ENCODE measurements around the gene CLOCK. TPM values are rescaled to one million over a fixed set of nuclear protein-coding genes. Genes with fewer than 3 reads are reported as not detected.

Gene CLOCK
- total RNA-seq, 1 donor from 2014 or later = 26.1 TPM

DNA sequence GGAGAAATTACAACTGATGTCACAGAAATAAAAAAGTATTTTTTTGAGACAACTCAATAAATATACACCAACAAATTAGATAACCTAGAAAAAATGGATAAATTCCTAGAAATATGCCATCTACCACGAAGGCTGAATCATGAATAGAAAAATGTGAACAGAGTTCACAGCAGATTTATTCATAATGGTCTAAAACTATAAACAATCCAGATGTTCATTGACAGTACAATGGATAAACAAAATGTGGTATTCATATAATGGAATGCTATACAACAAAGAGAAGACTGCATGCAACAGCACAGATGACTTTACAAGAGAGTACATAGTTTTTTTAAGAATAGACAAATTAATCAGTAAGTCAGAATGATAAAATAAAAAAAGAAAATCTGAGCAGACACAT, 55.2 kb downstream of the CLOCK start:
- no peaks in the 10 kb centered on the region for H3K27me3 Mint-ChIP-seq (ENCODE audit: low read depth)
- no peaks in the 10 kb centered on the region for H3K4me1 Mint-ChIP-seq (ENCODE audit: low read depth)
- TF ChIP-seq, protein P1, sequence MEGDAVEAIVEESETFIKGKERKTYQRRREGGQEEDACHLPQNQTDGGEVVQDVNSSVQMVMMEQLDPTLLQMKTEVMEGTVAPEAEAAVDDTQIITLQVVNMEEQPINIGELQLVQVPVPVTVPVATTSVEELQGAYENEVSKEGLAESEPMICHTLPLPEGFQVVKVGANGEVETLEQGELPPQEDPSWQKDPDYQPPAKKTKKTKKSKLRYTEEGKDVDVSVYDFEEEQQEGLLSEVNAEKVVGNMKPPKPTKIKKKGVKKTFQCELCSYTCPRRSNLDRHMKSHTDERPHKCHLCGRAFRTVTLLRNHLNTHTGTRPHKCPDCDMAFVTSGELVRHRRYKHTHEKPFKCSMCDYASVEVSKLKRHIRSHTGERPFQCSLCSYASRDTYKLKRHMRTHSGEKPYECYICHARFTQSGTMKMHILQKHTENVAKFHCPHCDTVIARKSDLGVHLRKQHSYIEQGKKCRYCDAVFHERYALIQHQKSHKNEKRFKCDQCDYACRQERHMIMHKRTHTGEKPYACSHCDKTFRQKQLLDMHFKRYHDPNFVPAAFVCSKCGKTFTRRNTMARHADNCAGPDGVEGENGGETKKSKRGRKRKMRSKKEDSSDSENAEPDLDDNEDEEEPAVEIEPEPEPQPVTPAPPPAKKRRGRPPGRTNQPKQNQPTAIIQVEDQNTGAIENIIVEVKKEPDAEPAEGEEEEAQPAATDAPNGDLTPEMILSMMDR (IDR thresholded peaks at IDR 0.05) = no peak
- DNase-seq (ENCODE audit: low spot score) = no peak
- H3K36me3 Mint-ChIP-seq (ENCODE audit: low read depth) = peaks cover 10% of the 10 kb centered on the region
- H3K4me3 Mint-ChIP-seq (ENCODE audit: unreplicated experiment) = no peak overlapping the region
- H3K27ac Mint-ChIP-seq (ENCODE audit: unreplicated experiment) = no peak overlapping the region
- peaks cover 19% of the 10 kb centered on the region for H3K9me3 Mint-ChIP-seq (ENCODE audit: low read depth)

DNA sequence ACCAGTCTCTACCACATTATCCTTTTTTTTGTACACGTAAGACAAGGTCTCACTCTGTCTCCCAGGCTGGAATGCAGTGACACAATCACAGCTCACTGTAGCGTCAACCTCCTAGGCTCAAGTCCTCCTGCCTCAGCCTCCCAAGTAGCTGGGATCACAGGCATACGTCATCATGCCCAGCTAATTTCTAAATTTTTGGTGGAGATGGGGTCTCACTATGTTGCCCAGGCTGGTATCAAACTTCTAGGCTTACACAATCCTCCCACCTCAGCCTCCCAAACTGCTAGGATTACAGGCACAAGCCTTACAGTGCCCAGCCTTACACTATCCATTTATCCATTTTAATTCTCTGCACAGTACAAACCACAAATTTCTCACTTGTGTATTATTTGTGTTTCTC, 58.0 kb downstream of the CLOCK start:
- DNase-seq (ENCODE audit: low spot score) = no peak
- H3K27ac Mint-ChIP-seq (ENCODE audit: unreplicated experiment) = no peak overlapping the region
- TF ChIP-seq, protein P1 (IDR thresholded peaks at IDR 0.05) = no peak
- no peak overlapping the region for H3K4me3 Mint-ChIP-seq (ENCODE audit: unreplicated experiment)
- no peaks in the 10 kb centered on the region for H3K27me3 Mint-ChIP-seq (ENCODE audit: low read depth)
- H3K9me3 Mint-ChIP-seq (ENCODE audit: low read depth) = peaks cover 5% of the 10 kb centered on the region
- H3K36me3 Mint-ChIP-seq (ENCODE audit: low read depth) = peaks cover 6% of the 10 kb centered on the region
- H3K4me1 Mint-ChIP-seq (ENCODE audit: low read depth) = no peaks in the 10 kb centered on the region

DNA sequence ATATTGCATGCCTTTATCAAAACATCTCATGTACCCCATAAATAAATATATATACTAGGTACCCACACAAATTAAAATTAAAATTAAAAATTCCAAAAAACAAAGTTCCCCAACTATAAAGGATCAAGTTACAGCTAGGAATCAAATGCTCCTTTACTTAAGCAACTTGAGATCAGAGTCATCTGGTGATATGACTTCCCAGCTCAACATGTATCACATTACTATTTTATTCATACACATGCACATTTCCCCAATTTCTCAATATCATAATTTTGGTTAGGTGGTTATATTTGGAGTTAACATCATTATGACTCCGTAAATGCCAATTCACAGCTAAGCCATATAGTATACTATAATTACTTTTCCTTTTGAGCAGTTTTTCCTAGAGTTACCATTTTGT, 60.9 kb downstream of the CLOCK start:
- TF ChIP-seq, protein P1 (IDR thresholded peaks at IDR 0.05) = no peak
- H3K4me1 Mint-ChIP-seq (ENCODE audit: low read depth) = no peaks in the 10 kb centered on the region

DNA sequence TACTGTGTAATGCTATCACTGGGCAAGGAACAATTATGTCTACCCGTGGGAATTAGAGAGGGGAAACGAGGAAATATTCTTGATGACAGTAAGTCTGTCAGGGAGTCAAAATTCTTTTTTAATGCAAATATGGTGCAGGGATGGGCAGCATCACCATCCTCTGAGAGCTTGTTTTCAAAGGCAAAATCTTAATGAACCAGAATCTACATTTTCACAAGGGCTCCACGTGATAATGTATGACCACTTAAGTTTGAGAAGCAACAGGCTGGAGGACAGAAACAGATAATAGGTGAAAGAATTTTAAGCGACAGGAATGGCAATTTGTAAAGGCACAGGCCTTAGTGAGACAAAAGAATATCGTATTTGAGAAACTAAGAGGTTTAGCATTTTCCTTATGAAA, 63.4 kb downstream of the CLOCK start:
- Mint-ChIP-seq H3K4me3 (ENCODE audit: unreplicated experiment) (no peak overlapping the region), H3K4me1 (ENCODE audit: low read depth) (peaks cover 3% of the 10 kb centered on the region), H3K9me3 (ENCODE audit: low read depth) (no peaks in the 10 kb centered on the region), H3K36me3 (ENCODE audit: low read depth) (peaks cover 5% of the 10 kb centered on the region), H3K27ac (ENCODE audit: unreplicated experiment) (no peak overlapping the region), H3K27me3 (ENCODE audit: low read depth) (no peaks in the 10 kb centered on the region)
- no peak for DNase-seq (ENCODE audit: low spot score)
- TF ChIP-seq, protein P1 (IDR thresholded peaks at IDR 0.05) = no peak

More for the DNA sequence above, 60.9 kb downstream of the CLOCK start:
- H3K4me3 Mint-ChIP-seq (ENCODE audit: unreplicated experiment) = no peak overlapping the region
- peaks cover 9% of the 10 kb centered on the region for H3K36me3 Mint-ChIP-seq (ENCODE audit: low read depth)
- H3K27me3 Mint-ChIP-seq (ENCODE audit: low read depth) = no peaks in the 10 kb centered on the region
- no peak for DNase-seq (ENCODE audit: low spot score)
- no peak overlapping the region for H3K27ac Mint-ChIP-seq (ENCODE audit: unreplicated experiment)
- peaks cover 5% of the 10 kb centered on the region for H3K9me3 Mint-ChIP-seq (ENCODE audit: low read depth)

DNA sequence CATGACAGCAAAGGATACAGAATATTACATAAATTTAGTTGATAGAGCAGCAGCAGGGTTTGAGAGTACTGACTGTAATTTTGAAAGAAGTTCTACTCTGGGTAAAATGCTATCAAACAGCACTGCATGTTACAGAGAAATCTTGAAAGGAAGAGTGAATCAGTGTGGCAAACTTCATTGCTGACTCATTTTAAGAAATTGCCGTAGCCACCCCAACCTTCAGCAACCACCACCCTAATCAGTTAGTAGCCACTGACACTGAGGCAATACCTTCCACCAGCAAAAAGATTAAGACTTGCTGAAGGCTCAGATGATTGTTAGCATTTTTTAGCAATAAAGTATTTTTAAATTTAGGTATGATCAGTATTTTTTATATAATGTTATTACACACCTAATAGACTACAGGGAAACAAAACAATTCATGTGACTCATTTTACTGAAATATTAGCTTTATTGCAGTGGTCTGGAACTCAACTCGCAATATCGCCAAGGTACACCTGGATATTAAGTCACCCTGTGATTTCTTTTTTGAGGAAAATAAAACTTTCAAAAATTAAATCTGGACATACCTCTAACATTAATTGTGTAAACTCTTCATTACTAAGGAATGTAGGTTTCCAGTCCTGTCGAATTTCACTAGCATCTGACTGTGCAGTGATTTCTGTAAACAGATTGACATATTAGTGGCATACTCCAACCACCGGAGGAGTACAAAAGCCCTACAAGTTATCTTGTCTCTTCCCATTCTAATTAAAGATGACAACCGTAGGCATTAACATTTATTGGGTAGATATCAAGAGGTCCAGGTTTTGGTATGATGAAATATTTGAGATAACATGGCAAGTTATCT, 71.1 kb downstream of the CLOCK start:
- Mint-ChIP-seq H3K27me3 (ENCODE audit: low read depth) (no peaks in the 10 kb centered on the region), H3K4me1 (ENCODE audit: low read depth) (peaks cover 15% of the 10 kb centered on the region), H3K27ac (ENCODE audit: unreplicated experiment) (no peak overlapping the region), H3K9me3 (ENCODE audit: low read depth) (peaks cover 15% of the 10 kb centered on the region), H3K4me3 (ENCODE audit: unreplicated experiment) (no peak overlapping the region), H3K36me3 (ENCODE audit: low read depth) (peaks cover 22% of the 10 kb centered on the region)
- TF ChIP-seq, protein P1 (IDR thresholded peaks at IDR 0.05) = no peak
- DNase-seq (ENCODE audit: low spot score) = no peak

Measured in chondrocyte (in vitro differentiated cells).